ENCODE results near the gene COX5B. TPM values are rescaled to one million over a fixed set of nuclear protein-coding genes. Genes with fewer than 3 reads are reported as not detected.
"Not testable (repeated sequence)": the region's sequence is repeated elsewhere in the genome, so short reads cannot be mapped to it uniquely, and the experiment has no call there.

COX5B gene, protein sequence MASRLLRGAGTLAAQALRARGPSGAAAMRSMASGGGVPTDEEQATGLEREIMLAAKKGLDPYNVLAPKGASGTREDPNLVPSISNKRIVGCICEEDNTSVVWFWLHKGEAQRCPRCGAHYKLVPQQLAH
- polyA plus RNA-seq (2011; rRNA removed) (287 and 302 TPM in 2 replicates), polyA minus RNA-seq (2011; rRNA and poly(A)+ RNA removed) (35.0 and 35.9 TPM in 2 replicates)

DNA sequence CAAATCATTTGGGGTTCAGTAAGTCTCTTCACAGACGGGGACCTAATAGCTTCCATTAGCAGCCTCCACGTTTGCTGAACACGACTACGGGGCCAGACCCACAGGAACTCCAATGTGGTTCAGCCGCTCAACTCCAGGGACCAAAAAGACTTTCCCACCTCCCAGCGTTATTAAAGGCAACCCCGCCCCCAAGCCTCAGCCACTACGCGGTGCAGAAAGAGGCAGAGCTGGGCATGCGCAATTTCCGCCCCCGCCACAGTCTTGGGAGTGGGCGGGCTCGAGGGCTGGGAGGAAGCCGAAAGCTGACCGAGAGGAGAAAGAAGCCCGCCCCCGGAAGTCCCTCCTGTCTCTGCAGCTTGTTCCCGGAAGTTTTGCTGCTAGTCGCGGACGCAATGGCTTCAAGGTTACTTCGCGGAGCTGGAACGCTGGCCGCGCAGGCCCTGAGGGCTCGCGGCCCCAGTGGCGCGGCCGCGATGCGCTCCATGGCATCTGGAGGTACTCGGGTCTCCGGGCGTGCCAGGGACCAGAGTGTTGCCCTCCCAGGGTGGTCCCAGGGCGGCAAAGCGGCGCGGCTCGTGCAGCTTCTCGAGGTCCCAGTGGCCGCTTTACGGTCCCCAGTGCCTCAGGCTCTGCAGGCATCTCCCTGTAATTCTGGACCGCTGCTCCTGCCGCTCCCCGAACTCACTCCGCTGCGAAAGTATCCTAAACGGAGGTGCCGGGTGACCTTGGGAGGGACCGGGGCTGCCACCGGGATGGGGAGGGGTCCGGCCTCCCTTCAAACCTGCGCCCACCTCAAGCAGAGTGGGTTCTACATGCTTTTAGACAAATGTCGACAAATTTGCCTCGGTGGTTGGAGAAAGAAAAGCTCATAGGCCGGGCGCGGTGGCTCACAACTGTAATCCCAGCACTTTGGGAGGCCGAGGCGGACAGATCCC lies at the start of gene COX5B:
COX5B (plus strand) TSS at position 368 of the 935 bp plus-strand sequence; CDS start at position 393, 25 bp downstream.
- TF ChIP-seq, protein P1, sequence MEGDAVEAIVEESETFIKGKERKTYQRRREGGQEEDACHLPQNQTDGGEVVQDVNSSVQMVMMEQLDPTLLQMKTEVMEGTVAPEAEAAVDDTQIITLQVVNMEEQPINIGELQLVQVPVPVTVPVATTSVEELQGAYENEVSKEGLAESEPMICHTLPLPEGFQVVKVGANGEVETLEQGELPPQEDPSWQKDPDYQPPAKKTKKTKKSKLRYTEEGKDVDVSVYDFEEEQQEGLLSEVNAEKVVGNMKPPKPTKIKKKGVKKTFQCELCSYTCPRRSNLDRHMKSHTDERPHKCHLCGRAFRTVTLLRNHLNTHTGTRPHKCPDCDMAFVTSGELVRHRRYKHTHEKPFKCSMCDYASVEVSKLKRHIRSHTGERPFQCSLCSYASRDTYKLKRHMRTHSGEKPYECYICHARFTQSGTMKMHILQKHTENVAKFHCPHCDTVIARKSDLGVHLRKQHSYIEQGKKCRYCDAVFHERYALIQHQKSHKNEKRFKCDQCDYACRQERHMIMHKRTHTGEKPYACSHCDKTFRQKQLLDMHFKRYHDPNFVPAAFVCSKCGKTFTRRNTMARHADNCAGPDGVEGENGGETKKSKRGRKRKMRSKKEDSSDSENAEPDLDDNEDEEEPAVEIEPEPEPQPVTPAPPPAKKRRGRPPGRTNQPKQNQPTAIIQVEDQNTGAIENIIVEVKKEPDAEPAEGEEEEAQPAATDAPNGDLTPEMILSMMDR (IDR thresholded peaks at IDR 0.05; ENCODE audit: low read depth, low read length) = no peak
- peak; percentile 92 for DNase-seq (ENCODE audit: low read depth, low spot score)
- peak within 1 kb of the TSS; percentile 97 for H3K4me3 ChIP-seq (ENCODE audit: low read depth, low read length)
- peak within 1 kb of the TSS; percentile 49 for H3K27ac ChIP-seq (ENCODE audit: low read depth, low read length)
- no peaks in the 10 kb centered on the region for H3K27me3 ChIP-seq (ENCODE audit: control insufficient read depth, insufficient read depth, low read length)
- H3K9me3 ChIP-seq (ENCODE audit: control insufficient read depth, insufficient read depth, low read length) = peaks cover 3% of the 10 kb centered on the region; the same call in 1 of the 2 replicates
- ChIA-PET CTCF (interaction anchor here (0.6 to 3.2 kb wide), 8 partner anchors 16 to 184 kb away, joined by 3 to 14 read pairs (median 4); partner anchors contain the start of gene ACTR1B), POLR2A (interaction anchor here (0.9 to 1.8 kb wide), 5 partner anchors 15 to 56 kb away, joined by 3 to 33 read pairs (median 12); partner anchors contain the start of genes ACTR1B and ANKRD36B)

DNA sequence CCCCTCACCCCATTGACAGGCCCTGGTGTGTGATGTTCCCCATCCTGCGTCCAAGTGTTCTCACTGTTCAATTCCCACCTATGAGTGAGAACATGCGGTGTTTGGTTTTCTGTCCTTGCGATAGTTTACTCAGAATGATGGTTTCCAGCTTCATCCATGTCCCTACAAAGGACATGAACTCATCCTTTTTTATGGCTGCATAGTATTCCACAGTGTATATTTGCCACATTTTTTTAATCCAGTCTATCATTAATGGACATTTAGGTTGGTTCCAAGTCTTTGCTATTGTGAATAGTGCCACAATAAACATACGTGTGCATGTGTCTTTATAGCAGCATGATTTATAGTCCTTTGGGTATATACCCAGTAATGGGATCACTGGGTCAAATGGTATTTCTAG lies 49.7 kb upstream of the COX5B start:
- CTCF ChIA-PET = not testable (repeated sequence)

DNA sequence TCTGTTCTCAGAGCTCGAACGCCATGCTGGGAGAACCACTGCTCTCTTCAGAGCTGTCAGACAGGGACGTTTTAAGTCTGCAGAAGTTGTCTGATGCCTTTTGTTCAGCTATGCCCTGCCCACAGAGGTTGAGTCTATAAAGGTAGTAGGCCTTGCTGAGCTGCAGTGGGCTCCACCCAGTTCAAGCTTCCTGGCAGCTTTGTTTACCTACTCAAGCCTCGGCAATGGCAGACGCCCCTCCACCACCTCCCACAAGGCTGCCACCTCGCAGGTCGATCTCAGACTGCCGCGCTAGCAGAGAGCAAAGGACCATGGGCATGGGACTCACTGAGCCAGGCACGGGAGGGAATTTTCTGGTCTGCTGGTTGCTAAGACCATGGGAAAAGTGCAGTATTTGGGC lies 44.3 kb upstream of the COX5B start:
- H3K27ac ChIP-seq (ENCODE audit: low read depth, low read length); H3K4me3 ChIP-seq (ENCODE audit: low read depth, low read length); H3K27me3 ChIP-seq (ENCODE audit: control insufficient read depth, insufficient read depth, low read length); DNase-seq (ENCODE audit: low read depth, low spot score); POLR2A ChIA-PET; CTCF ChIA-PET; H3K9me3 ChIP-seq (ENCODE audit: control insufficient read depth, insufficient read depth, low read length): not testable (repeated sequence)

More for the DNA sequence above, 49.7 kb upstream of the COX5B start:
- H3K27me3 ChIP-seq (ENCODE audit: control insufficient read depth, insufficient read depth, low read length); DNase-seq (ENCODE audit: low read depth, low spot score); H3K9me3 ChIP-seq (ENCODE audit: control insufficient read depth, insufficient read depth, low read length); H3K27ac ChIP-seq (ENCODE audit: low read depth, low read length); H3K4me3 ChIP-seq (ENCODE audit: low read depth, low read length); POLR2A ChIA-PET: not testable (repeated sequence)

DNA sequence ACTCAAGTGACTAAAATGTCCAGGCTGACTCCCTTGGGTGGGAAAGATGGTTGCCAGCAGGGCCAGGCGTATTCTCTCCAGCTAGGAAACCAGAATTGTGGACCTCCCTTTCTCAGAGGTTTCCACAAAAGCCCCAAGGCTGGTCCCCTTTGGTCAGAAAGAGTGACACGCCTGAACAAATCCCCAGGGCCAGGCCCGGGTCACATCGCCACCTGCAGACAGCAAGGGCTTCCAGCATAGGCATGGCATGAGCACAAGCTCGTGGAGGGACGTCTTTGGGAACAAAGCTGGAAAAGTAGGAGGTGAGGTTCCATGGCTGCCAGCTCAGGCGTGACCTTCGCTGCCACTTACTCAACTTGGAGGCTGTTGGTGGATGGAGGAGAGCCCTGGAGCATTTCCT lies 40.8 kb upstream of the COX5B start:
- H3K27me3 ChIP-seq (ENCODE audit: control insufficient read depth, insufficient read depth, low read length); H3K9me3 ChIP-seq (ENCODE audit: control insufficient read depth, insufficient read depth, low read length); H3K27ac ChIP-seq (ENCODE audit: low read depth, low read length); POLR2A ChIA-PET; DNase-seq (ENCODE audit: low read depth, low spot score); CTCF ChIA-PET; H3K4me3 ChIP-seq (ENCODE audit: low read depth, low read length): not testable (repeated sequence)

DNA sequence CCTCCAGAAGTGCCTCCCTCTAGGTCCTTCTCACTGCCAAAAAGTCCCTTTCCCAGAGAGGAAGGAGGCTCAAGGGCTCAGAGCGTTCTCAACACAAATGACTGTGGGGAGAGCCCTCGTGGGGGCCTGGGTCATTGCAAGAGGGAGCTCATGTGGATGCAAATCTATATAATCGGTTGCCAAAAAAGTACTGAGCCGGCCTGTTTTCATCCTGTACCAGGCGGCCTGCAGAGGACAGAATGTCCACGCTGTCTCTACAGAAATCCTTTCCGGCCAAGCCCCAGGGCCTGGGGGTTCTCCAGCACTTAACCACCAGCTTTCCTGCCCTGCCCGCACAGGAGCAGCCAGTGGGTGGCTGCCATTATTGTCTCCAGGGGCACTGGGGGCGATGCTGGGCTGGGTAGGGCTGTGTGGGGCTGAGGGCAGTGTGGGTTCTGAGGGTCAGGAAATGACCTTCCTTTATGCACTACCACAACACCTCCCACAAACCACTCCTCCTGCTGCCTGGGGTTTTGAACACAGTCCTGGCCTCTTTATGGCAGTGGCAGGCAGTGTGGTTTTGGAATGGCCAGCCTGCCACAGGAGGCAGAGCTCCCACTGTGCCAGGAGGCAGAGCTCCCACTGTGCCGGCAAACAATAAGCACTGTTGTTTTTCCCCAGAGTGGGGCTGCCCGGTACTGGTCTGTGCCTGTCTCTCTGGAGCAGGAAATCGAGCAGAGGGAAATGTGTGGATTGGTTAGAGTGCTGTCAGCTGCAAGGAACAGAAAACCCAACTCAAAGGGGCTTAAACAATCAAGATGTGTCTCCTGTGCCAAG lies 40.1 kb upstream of the COX5B start:
- H3K27ac ChIP-seq (ENCODE audit: low read depth, low read length); CTCF ChIA-PET; DNase-seq (ENCODE audit: low read depth, low spot score); H3K27me3 ChIP-seq (ENCODE audit: control insufficient read depth, insufficient read depth, low read length); POLR2A ChIA-PET; H3K4me3 ChIP-seq (ENCODE audit: low read depth, low read length); H3K9me3 ChIP-seq (ENCODE audit: control insufficient read depth, insufficient read depth, low read length): not testable (repeated sequence)

DNA sequence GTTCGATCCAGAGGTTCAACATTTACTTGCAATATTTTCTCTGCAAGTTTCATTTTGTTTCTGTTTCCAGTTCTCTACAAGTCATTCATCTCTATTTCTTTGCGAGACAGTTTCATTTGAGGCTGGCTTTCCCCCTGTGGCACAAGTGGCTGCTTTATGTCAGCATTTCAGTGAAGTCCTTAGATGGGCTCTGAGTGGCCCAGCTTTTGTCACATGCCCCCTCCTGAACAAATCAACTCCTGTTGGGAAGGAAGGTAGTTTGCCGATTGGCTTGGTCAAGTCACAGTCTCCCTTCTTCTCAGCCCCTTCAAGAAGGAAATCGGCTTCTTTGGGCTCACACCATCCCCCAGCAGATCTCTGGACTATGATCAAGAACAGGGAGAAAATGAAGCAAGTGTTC lies 37.1 kb upstream of the COX5B start:
- POLR2A ChIA-PET = not testable (repeated sequence)

DNA sequence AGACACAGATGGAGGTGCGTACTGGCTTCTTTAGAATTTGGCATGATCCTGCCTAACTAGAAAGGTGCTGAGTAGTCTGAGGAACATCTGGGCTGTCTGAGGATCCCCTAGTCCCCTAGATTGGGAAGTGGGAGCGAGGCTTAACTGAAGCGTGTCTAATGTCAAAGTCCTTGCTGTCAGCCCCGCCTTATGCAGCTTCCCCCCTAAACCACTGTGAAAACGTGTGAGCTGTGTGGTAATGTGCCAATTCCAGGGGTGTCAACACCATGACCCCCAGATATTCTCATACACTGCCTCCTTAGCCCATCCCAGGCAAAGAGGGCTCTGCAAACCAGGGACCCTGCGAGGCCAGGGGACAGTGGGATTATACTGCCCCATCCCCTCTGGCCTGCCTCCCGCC lies 34.0 kb upstream of the COX5B start:
- H3K9me3 ChIP-seq (ENCODE audit: control insufficient read depth, insufficient read depth, low read length); H3K4me3 ChIP-seq (ENCODE audit: low read depth, low read length); POLR2A ChIA-PET; DNase-seq (ENCODE audit: low read depth, low spot score); H3K27ac ChIP-seq (ENCODE audit: low read depth, low read length); H3K27me3 ChIP-seq (ENCODE audit: control insufficient read depth, insufficient read depth, low read length); CTCF ChIA-PET: not testable (repeated sequence)

More for the DNA sequence above, 37.1 kb upstream of the COX5B start:
- H3K4me3 ChIP-seq (ENCODE audit: low read depth, low read length); DNase-seq (ENCODE audit: low read depth, low spot score); H3K27me3 ChIP-seq (ENCODE audit: control insufficient read depth, insufficient read depth, low read length); H3K9me3 ChIP-seq (ENCODE audit: control insufficient read depth, insufficient read depth, low read length); H3K27ac ChIP-seq (ENCODE audit: low read depth, low read length): not testable (repeated sequence)
- CTCF ChIA-PET = interaction anchor here (1.3 kb wide), 1 partner anchor 18 kb away, joined by 4 read pairs; no protein-coding TSS in a partner anchor

DNA sequence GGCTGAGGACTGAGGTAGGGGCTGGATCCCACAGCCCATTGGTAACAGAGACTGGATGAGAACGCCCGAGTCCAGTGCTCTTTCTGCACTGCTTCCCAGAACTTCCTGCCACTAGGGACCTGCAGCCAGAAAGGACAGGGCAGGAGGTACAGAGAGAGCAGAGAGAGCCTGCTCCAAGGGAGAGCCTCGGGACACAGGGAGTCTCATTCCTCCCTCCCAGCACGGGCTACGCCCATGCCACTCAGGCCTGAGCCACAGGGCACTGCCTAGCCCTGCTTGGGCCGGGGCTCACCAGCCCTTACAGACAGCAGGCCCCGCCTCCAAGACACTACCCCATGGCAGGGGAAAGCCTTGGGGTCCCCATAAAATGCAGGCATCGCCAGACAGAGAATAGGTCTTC lies 30.1 kb upstream of the COX5B start:
- H3K9me3 ChIP-seq (ENCODE audit: control insufficient read depth, insufficient read depth, low read length); H3K4me3 ChIP-seq (ENCODE audit: low read depth, low read length); CTCF ChIA-PET; DNase-seq (ENCODE audit: low read depth, low spot score); H3K27ac ChIP-seq (ENCODE audit: low read depth, low read length); H3K27me3 ChIP-seq (ENCODE audit: control insufficient read depth, insufficient read depth, low read length); POLR2A ChIA-PET: not testable (repeated sequence)

Measured in AG04450 (cell line).